RKO (cell line): ENCODE results near the gene RFPL2.
"Not testable (repeated sequence)": the region's sequence is repeated elsewhere in the genome, so short reads cannot be mapped to it uniquely, and the experiment has no call there.

Source experiments
- DNase-seq: peaks from one replicate; pipeline ENCODE4 v3.0.0-alpha.2; 2016; ENCODE audit warnings: low spot score

The RFPL2 gene

DNA sequence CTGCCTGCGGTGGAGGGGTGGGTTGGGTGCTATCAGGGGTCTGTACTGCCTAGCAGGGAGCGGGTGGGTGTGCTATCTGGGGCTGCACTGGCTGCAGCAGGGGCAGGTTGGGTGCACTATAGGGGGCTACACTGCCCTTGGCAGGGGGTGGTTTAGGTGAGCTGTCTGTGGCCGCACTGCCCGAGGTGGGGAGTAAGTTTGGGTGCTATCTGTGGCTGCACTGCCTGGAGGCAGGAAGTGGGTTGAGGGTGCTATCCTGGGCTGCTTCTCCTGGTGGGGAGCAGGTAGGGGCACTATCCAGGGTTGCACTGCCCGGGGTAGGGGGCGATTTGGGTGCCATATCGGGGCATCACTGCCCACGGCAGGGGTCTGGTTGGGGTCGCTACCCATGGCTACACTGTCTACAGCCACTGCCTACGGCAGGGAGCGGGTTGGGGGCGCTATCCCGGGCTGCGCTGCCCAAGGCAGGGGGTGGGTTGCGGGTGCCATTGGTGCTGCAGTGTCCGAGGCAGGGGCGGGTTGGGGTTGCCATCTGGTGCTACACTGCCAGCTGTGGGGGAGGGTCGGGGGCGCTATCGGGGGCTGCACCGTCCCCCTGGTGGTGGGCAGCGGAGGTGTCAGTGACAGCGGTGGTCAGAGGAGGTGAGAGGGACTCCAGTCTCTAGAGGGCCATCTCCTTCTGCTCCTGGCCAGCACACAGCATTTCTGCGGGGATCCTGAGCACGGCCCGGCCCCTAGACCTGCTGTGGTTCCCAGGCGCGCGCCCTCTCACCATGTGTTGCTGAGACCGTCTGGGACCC is 1.3 kb upstream of the RFPL2 start:
- DNase-seq, result no peak

DNA sequence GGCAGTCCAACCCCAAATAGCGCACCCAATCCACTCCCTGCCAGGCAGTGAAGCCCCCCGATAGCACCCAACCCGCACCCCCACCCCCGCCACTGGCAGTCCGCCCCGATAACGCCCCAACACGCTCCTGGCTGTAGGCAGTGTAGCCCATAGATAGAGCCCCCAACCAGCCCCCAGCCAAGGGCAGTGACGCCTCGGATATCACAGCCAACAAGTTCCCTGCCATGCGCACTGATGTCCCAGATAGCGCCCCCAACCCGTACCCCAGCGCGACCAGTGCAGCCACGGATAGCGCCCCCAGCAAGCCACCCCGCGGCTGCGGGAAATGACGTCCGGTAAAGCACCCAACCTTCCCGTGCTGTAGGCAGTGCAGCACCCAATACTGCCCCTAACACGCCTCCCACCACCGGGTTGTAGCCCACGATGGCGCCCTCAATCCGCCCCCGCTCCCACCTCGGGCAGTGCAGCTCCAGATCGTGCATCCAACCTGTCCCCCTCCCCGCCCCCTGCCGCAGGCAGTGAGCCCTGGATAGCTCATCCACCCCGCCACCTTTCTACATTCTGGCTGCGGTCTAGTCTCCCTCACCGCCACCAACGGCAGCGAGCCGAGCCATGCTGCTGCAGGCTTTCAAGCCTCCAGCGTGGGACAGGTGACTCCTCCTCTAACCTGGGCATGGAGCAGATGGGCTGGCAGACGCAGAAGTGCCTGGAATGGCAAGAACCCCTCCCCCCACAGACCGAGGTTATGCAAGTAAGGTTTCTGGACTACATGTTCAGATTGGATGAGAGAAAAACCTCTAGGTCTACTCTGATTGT is 625 bp downstream of the RFPL2 start:
- DNase-seq, result no peak

GRCh38 chr22:32203181-32204039 is 1.5 kb downstream of the RFPL2 start:
- DNase-seq, result no peak

GRCh38 chr22:32202539-32203180 is 2.2 kb downstream of the RFPL2 start:
- peak; percentile 83 for DNase-seq

- no peak for DNase-seq
Measured at GRCh38 chr22:32202161-32202538, 2.7 kb downstream of the RFPL2 start.

DNA sequence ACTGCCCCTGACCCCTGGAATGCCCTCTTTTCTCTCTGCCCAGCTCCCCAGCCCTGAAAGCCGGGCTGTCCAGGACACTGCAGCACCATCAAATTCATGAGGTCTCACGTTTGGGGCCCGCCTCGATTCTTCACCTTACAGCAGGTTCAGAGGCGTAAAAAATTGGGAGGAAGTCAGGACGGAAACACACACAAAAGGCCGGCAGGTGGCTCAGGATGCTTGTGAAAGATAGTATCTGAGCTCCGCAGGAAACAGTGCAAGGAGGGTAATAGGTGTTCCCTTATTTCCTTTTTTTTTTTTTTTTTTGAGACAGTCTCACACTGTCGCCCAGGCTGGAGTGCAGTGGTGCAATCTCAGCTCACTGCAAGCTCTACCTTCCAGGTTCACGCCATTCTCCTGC is 4.1 kb downstream of the RFPL2 start:
- DNase-seq, result no peak

- DNase-seq, result no peak
Measured at GRCh38 chr22:32199961-32200360, 4.9 kb downstream of the RFPL2 start.

DNA sequence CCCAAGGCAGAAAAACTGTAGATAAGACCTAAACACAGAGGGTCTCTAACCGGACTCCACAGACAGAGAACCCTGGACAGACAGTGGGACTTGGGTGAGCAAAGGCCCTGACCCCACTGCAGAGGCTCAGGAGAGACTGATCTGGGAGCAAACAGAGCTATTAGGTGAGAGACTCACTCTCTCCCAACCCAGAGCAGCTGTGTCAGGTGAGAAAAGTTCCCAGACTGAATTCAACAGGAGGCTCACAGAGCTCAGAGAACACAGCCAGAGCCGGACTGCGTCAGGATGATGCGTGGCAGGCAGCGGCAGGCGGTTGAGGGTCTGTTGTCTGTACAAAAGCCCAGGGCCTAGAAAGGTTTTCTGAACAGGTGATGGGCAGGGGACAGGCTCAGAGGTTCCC is 5.5 kb downstream of the RFPL2 start:
- no peak for DNase-seq

- not testable (repeated sequence) for DNase-seq
Measured at GRCh38 chr22:32197553-32198226, 7.2 kb downstream of the RFPL2 start.

- not testable (repeated sequence) for DNase-seq
Measured at GRCh38 chr22:32195900-32196299, 9.0 kb downstream of the RFPL2 start.

- not testable (repeated sequence) for DNase-seq
Measured at GRCh38 chr22:32193346-32193745, 11.5 kb downstream of the RFPL2 start.

DNA sequence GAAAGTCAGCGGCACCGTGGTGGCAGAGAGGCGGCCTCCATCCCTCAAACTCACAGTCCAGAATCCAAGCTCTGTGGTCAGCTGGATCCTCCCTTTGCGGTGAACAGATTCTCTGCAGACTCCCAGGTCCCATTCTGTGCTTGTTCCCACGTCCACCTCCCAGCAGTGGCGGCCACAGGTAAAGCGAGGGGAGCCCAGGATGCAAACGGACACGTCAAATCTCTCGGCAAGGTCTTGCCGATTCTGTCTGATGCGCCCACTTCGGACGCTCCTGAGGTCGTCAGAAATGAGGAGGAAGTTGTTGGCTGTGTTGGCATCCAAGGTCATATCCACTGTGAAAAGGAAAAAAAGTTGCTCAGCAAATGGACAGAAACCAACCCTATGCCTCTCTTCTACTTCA is 13.9 kb downstream of the RFPL2 start:
- DNase-seq, result not testable (repeated sequence)

DNA sequence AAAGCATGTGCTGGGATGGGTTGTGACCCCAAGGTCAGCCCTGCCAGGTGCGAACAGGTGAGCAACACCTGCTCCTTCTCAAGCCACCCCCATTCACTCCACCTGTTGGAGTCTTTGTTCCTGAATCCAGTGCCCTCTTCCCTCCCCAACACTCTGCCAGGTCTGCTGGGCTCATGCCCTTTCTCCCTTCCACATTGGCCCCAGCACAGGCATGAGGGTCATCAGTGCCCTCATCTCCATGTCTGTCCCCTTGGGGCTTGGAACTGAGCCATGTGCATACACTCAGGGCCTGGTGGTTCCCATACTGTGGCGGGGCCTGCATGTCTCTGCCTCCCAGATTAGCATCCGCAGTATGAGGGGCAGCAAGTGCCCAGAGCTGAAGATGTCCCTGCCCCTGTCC is 19.1 kb downstream of the RFPL2 start:
- DNase-seq, result no peak

DNA sequence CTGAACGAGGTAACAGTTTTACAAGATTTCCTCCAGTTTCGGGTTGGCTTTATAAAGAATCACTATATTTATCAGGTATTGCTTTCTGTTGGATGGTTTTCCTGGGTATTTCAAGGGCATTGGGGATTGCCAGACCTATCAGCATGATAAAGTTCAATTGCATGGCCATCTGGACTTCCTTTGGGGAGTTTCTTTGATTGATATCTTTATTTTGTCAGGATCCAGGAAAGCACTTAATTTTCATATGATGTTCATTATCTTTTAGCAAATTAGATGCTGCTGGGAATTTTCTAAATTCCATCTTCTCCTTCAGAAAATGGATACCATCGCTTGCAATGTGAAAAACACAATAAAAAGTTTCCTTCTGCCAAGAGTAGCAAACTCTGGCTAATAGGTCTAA is 21.2 kb downstream of the RFPL2 start:
- DNase-seq, result no peak

DNA sequence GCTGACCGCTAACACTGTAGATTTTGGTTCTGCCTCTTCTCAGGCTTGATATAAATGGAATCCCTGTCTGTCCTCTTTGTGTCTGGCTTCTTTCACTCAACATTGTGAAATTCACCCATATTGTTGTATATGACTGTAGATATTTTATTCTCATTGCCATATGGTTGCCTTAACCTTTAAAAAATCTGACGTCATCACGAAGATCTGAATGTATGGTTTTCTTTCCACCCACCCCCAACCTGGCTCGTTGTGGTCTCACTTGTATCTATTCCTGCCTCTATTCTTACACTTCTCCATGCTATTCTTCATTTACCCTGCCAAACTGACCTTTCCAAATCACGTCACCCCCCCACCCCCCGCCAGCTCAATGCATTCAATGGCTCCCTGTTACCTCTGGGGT is 23.8 kb downstream of the RFPL2 start:
- DNase-seq, result no peak

GRCh38 chr22:32177221-32177765 is 27.6 kb downstream of the RFPL2 start:
- peak; percentile 9 for DNase-seq

GRCh38 chr22:32175683-32176644 is 28.9 kb downstream of the RFPL2 start:
- no peak for DNase-seq

GRCh38 chr22:32175115-32175514 is 29.8 kb downstream of the RFPL2 start:
- DNase-seq, result no peak

GRCh38 chr22:32165681-32166080 is 39.2 kb downstream of the RFPL2 start:
- DNase-seq, result no peak
